Measurements from ENCODE around the gene RFTN2.

RFTN2 gene

DNA sequence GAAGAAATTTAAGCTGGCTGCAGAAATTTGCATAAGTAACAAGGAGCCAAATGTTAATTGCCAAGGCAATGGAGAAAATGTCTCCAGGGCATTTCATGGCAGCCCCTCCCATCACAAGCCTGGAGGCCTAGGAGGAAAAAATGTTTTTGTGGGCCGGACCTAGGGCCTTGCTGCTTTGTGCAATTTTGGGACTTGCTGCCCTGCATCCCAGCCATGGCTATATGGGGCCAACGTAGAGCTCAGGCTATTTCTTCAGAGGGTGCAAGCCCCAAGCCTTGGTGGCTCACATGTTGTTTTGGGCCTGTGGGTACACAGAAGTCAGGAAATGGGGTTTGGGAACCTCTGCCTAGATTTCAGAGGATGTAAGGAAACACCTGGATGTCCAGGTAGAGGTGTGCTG is 101.8 kb downstream of the RFTN2 start:
- Histone ChIP-seq H3K4me3 (ENCODE audit: low read depth, low read length, poor library complexity, severe bottlenecking) (no peak overlapping the region), H2AFZ (ENCODE audit: low read length) (no peak overlapping the region), H3K27ac (ENCODE audit: low read depth, low read length, poor library complexity, severe bottlenecking) (no peak overlapping the region), H3K9me2 (ENCODE audit: low read depth, low read length) (no peaks in the 10 kb centered on the region), H3F3A (ENCODE audit: insufficient read depth, low read length) (no peaks in the 10 kb centered on the region), H3K36me3 (ENCODE audit: insufficient read depth, low read length) (peaks cover 7% of the 10 kb centered on the region; the same call in 1 of the 2 replicates), H3K9me3 (ENCODE audit: low read length) (peaks cover 2% of the 10 kb centered on the region; the same call in 1 of the 2 replicates), H4K20me1 (ENCODE audit: insufficient read depth, low read length) (no peaks in the 10 kb centered on the region), H3K27me3 (ENCODE audit: insufficient read depth, low read length) (no peaks in the 10 kb centered on the region), H3K4me2 (ENCODE audit: low read length) (no peak overlapping the region), H3K79me2 (ENCODE audit: insufficient read depth, low read length) (no peaks in the 10 kb centered on the region), H3K4me1 (ENCODE audit: insufficient read depth, low read length, severe bottlenecking) (no peaks in the 10 kb centered on the region), H3K9ac (ENCODE audit: low read length) (no peak overlapping the region)
- TF ChIP-seq, protein P1, sequence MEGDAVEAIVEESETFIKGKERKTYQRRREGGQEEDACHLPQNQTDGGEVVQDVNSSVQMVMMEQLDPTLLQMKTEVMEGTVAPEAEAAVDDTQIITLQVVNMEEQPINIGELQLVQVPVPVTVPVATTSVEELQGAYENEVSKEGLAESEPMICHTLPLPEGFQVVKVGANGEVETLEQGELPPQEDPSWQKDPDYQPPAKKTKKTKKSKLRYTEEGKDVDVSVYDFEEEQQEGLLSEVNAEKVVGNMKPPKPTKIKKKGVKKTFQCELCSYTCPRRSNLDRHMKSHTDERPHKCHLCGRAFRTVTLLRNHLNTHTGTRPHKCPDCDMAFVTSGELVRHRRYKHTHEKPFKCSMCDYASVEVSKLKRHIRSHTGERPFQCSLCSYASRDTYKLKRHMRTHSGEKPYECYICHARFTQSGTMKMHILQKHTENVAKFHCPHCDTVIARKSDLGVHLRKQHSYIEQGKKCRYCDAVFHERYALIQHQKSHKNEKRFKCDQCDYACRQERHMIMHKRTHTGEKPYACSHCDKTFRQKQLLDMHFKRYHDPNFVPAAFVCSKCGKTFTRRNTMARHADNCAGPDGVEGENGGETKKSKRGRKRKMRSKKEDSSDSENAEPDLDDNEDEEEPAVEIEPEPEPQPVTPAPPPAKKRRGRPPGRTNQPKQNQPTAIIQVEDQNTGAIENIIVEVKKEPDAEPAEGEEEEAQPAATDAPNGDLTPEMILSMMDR (IDR thresholded peaks at IDR 0.05; ENCODE audit: low read length), result no peak
- no peak for TF ChIP-seq EZH2 (IDR thresholded peaks at IDR 0.05; ENCODE audit: borderline replicate concordance, low read length)

DNA sequence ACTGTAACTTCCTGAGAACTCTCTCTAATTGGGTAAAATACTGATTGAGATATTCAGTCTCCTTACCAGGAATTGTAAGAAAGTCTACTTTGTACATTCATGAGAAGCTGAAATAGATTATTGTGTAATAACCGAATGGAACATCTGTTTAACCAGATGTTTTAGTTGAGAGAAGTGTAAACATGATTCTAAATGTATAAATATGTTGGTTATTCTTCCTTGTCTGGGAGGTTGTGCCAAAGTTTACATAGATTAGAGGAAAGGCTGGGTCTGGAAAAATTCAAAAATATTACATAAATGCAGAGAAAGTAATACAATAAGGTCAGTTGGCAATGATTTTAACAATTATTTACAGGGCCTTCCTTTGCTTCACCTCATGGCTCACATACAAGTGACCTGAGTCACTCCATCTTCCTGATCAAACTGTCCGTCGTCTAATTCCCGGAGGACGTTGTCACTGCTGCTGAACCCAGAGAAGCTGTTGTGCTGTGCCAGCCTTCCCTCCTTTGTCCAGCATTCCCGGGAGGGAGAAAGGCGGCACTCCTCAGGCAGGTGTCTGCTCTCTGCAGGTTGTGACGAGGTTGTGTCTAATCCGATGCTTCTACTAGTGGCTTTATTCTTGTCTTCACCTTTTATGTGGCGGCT is 103.6 kb downstream of the RFTN2 start:
- Histone ChIP-seq H3K79me2 (ENCODE audit: insufficient read depth, low read length) (no peaks in the 10 kb centered on the region), H3K27ac (ENCODE audit: low read depth, low read length, poor library complexity, severe bottlenecking) (no peak overlapping the region), H3F3A (ENCODE audit: insufficient read depth, low read length) (no peaks in the 10 kb centered on the region), H3K9me3 (ENCODE audit: low read length) (peaks cover 2% of the 10 kb centered on the region; the same call in 1 of the 2 replicates), H3K4me2 (ENCODE audit: low read length) (no peak overlapping the region), H3K4me3 (ENCODE audit: low read depth, low read length, poor library complexity, severe bottlenecking) (no peak overlapping the region), H3K9me2 (ENCODE audit: low read depth, low read length) (no peaks in the 10 kb centered on the region), H3K9ac (ENCODE audit: low read length) (no peak overlapping the region), H3K4me1 (ENCODE audit: insufficient read depth, low read length, severe bottlenecking) (no peaks in the 10 kb centered on the region), H2AFZ (ENCODE audit: low read length) (no peak overlapping the region), H3K27me3 (ENCODE audit: insufficient read depth, low read length) (no peaks in the 10 kb centered on the region), H4K20me1 (ENCODE audit: insufficient read depth, low read length) (no peaks in the 10 kb centered on the region), H3K36me3 (ENCODE audit: insufficient read depth, low read length) (peaks cover 7% of the 10 kb centered on the region; the same call in 1 of the 2 replicates)
- no peak for TF ChIP-seq EZH2 (IDR thresholded peaks at IDR 0.05; ENCODE audit: borderline replicate concordance, low read length)
- TF ChIP-seq, protein P1 (IDR thresholded peaks at IDR 0.05; ENCODE audit: low read length), result no peak

DNA sequence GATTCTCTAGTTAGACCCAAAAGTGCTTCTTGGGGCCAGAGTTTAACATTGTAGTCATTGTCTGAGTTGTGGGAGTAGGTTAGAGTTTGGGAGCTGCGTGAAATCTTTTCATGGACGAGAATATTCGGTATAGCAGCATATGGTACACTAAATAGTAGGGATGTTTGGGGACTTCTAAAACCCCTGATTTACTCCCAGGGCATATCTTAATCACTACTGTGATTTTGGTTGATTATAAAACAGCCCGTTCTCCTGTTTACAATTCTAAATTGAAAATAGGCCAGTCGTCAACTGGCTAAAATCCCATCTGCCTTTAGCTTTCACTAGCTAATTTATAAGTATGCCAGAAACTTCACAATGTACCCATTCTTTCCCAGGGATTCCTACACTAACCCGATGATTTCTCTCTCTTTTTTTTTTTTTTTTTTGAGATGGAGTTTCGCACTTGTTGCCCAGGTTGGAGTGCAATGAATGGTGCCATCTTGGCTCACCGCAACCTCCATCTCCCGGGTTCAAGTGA is 115.2 kb downstream of the RFTN2 start:
- H3K4me2 ChIP-seq (ENCODE audit: low read length), result no peak overlapping the region
- H3K79me2 ChIP-seq (ENCODE audit: insufficient read depth, low read length), result no peaks in the 10 kb centered on the region
- no peak for TF ChIP-seq EZH2 (IDR thresholded peaks at IDR 0.05; ENCODE audit: borderline replicate concordance, low read length)
- TF ChIP-seq, protein P1 (IDR thresholded peaks at IDR 0.05; ENCODE audit: low read length), result no peak
- H4K20me1 ChIP-seq (ENCODE audit: insufficient read depth, low read length), result no peaks in the 10 kb centered on the region
- no peak overlapping the region for H3K4me3 ChIP-seq (ENCODE audit: low read depth, low read length, poor library complexity, severe bottlenecking)
- H3K9me3 ChIP-seq (ENCODE audit: low read length), result no peaks in the 10 kb centered on the region
- no peak overlapping the region for H2AFZ ChIP-seq (ENCODE audit: low read length)
- peaks cover 15% of the 10 kb centered on the region for H3K36me3 ChIP-seq (ENCODE audit: insufficient read depth, low read length)
- H3F3A ChIP-seq (ENCODE audit: insufficient read depth, low read length), result no peaks in the 10 kb centered on the region
- H3K27ac ChIP-seq (ENCODE audit: low read depth, low read length, poor library complexity, severe bottlenecking), result no peak overlapping the region
- no peaks in the 10 kb centered on the region for H3K9me2 ChIP-seq (ENCODE audit: low read depth, low read length)
- H3K4me1 ChIP-seq (ENCODE audit: insufficient read depth, low read length, severe bottlenecking), result no peaks in the 10 kb centered on the region
- H3K9ac ChIP-seq (ENCODE audit: low read length), result no peak overlapping the region
- H3K27me3 ChIP-seq (ENCODE audit: insufficient read depth, low read length), result no peaks in the 10 kb centered on the region
